B cell (primary cell): Measurements from ENCODE around the gene CIAPIN1. TPM values are rescaled to one million over a fixed set of nuclear protein-coding genes. Genes with fewer than 3 reads are reported as not detected.

Experiments
- ATAC-seq: fragments of 200-7000 bp; cut with Tn5 transposase; one replicate; pipeline ENCODE4 v1.10.0; 2021; ENCODE audit warnings: low read depth, mild to moderate bottlenecking, moderate number of reproducible peaks, moderate library complexity
- CTCF ChIA-PET: fragments of 350-600 bp; sonication (Branson Sonifier 250); formaldehyde crosslinking; loops from one replicate; lab custom pipeline; 2021; ENCODE audit warnings: antibody characterized with exemption, inconsistent platforms; lab: Charles Lee
- POLR2A ChIA-PET: fragments of 350-600 bp; sonication (Branson Sonifier 250); formaldehyde crosslinking; loops from one replicate; lab custom pipeline; 2021; ENCODE audit warnings: antibody characterized with exemption; lab: Charles Lee
- DNase-seq: peaks from one replicate; pipeline ENCODE4 v3.0.0; 2013
- H2AFZ ChIP-seq: 2 replicates; pipeline ENCODE4 v1.6.1; 2012; ENCODE audit warnings: mild to moderate bottlenecking, low read depth, low read length; ENCODE audit not compliant: insufficient read depth, poor library complexity, severe bottlenecking
- H3K27ac ChIP-seq, 2 donors: 1 replicate in 1 of 2; 2 replicates in 1 of 2; pipeline ENCODE4 v1.5.1; 2012 to 2013; ENCODE audit warnings: low read length in 2 of 2, mild to moderate bottlenecking in 2 of 2, moderate library complexity in 1 of 2
- H3K27me3 ChIP-seq, 4 experiments: fragments of 200-600 bp in 1 of 4; sonication (generic) in 1 of 4; replicated peaks in 1 of 4; 1 replicate in 2 of 4; 2 replicates in 2 of 4; pipeline versions ENCODE4 v1.6.1 to v1.7.0; 2013 to 2016; ENCODE audit warnings: low read length in 3 of 4, mild to moderate bottlenecking in 2 of 4, mixed read lengths in 1 of 4, moderate library complexity in 1 of 4; ENCODE audit not compliant: insufficient read depth in 4 of 4, control insufficient read depth in 3 of 4; ENCODE audit errors: control extremely low read depth in 1 of 4
- H3K36me3 ChIP-seq, 2 experiments: replicated peaks in 1 of 2; 1 replicate in 1 of 2; 2 replicates in 1 of 2; pipeline versions ENCODE4 v1.6.1 to v1.7.1; 2013; ENCODE audit warnings: low read length in 1 of 2; ENCODE audit not compliant: insufficient read depth in 2 of 2, control insufficient read depth in 1 of 2; ENCODE audit errors: control extremely low read depth in 1 of 2, extremely low read depth in 1 of 2
- H3K4me1 ChIP-seq, 2 donors: fragments of 200-600 bp in 1 of 2; sonication (generic) in 1 of 2; 1 replicate in 1 of 2; 2 replicates in 1 of 2; pipeline versions ENCODE4 v1.5.1 to v1.6.1; 2013 to 2017; ENCODE audit warnings: low read length in 2 of 2; ENCODE audit not compliant: control insufficient read depth in 2 of 2, insufficient read depth in 2 of 2
- H3K4me2 ChIP-seq: replicated peaks from 2 replicates; pipeline ENCODE3; 2012; ENCODE audit warnings: mild to moderate bottlenecking, low read depth, low read length; ENCODE audit not compliant: poor library complexity, severe bottlenecking
- H3K4me3 ChIP-seq, 5 experiments: fragments of 200-600 bp in 1 of 5; sonication (generic) in 1 of 5; 1 replicate in 3 of 5; 2 replicates in 2 of 5; pipeline versions ENCODE4 v1.5.1 to v1.7.0; 2011 to 2016; ENCODE audit warnings: low read length in 4 of 5, mild to moderate bottlenecking in 4 of 5, low read depth in 2 of 5, control low read depth in 1 of 5, moderate library complexity in 1 of 5; ENCODE audit not compliant: insufficient read depth in 1 of 5; ENCODE audit errors: control extremely low read depth in 1 of 5, extremely low read depth in 1 of 5
- H3K79me2 ChIP-seq: fragments of 200-600 bp; sonication (generic); one replicate; pipeline ENCODE4 v1.6.0; 2016; ENCODE audit warnings: low read length; ENCODE audit not compliant: control insufficient read depth, insufficient read depth
- H3K9ac ChIP-seq: fragments of 200-600 bp; sonication (generic); 2 replicates; pipeline ENCODE4 v1.6.1; 2017; ENCODE audit warnings: mild to moderate bottlenecking, low read length, moderate library complexity
- H3K9me3 ChIP-seq, 3 donors: one replicate each; pipeline versions ENCODE4 v1.6.1 to v1.7.1; 2013; ENCODE audit warnings: low read length in 2 of 3; ENCODE audit not compliant: control insufficient read depth in 2 of 3, insufficient read depth in 1 of 3; ENCODE audit errors: control extremely low read depth in 1 of 3
- H4K20me1 ChIP-seq: 2 replicates; pipeline ENCODE4 v1.6.0; 2012; ENCODE audit warnings: mild to moderate bottlenecking, low read length; ENCODE audit not compliant: insufficient read depth, control insufficient read depth, poor library complexity, severe bottlenecking
- H3K27ac Mint-ChIP-seq: one replicate; pipeline ENCODE4 v1.8.0; 2021; ENCODE audit warnings: mixed read lengths
- H3K27me3 Mint-ChIP-seq: one replicate; pipeline ENCODE4 v1.8.0; 2021; ENCODE audit warnings: mixed read lengths
- H3K4me1 Mint-ChIP-seq: one replicate; pipeline ENCODE4 v1.8.0; 2021; ENCODE audit warnings: mixed read lengths
- H3K4me3 Mint-ChIP-seq: one replicate; pipeline ENCODE4 v1.8.0; 2021; ENCODE audit warnings: mixed read lengths
- H3K9me3 Mint-ChIP-seq: one replicate; pipeline ENCODE4 v1.8.0; 2022; ENCODE audit warnings: mixed read lengths; ENCODE audit not compliant: insufficient read depth
- CTCF ChIP-seq: fragments of 200-600 bp; IDR thresholded peaks from one replicate; pipeline ENCODE4 v1.8.0; 2022; ENCODE audit warnings: antibody characterized with exemption, mild to moderate bottlenecking
- EZH2 ChIP-seq: IDR thresholded peaks from 2 replicates; pipeline ENCODE4 v1.6.1; 2012; ENCODE audit warnings: borderline replicate concordance, low read depth, mild to moderate bottlenecking, moderate library complexity, low read length; ENCODE audit not compliant: insufficient read depth, poor library complexity, severe bottlenecking
- WGBS: methylation state at CpG from one replicate; pipeline ENCODE4 v1.1.5; 2013; ENCODE audit warnings: missing lambda C conversion rate; ENCODE audit not compliant: insufficient coverage; 5-methylcytosine and 5-hydroxymethylcytosine counted together
- intact Hi-C: fragments of 100-400 bp; cut with micrococcal nuclease; formaldehyde crosslinking; loops from one replicate; pipeline ENCODE4 v1.10.0; 2022
- polyA plus RNA-seq: library from polyadenylated mRNA; depleted of rRNA; stranded (reverse); fragments of >200 nt; gene quantifications from 2 replicates; pipeline ENCODE4 v1.2.3, GENCODE V29; 2012
- total RNA-seq, 2 donors: library from RNA; stranded (reverse); fragments of 120-200 nt in 1 of 2; gene quantifications; 1 replicate in 1 of 2; 2 replicates in 1 of 2; pipeline versions ENCODE4 v1.2.3 to v1.2.4, GENCODE V29; 2013 to 2022

The CIAPIN1 gene
- total and polyA plus RNA-seq, 2 donors (not counting 1 experiment from before 2014, with no cell fraction given): 22.0 to 45.7 TPM

GRCh38 chr16:57479976-57480753 lies 33.0 kb upstream of the CIAPIN1 start:
- no peak overlapping the region for H3K4me3 ChIP-seq
- H3K4me1 Mint-ChIP-seq: peaks cover 32% of the 10 kb centered on the region
- CTCF ChIA-PET: interaction anchor here (2.6 kb wide), 1 partner anchor 40 kb away, joined by 8 read pairs; no protein-coding TSS in a partner anchor
- no peak for DNase-seq
- H3K27me3 ChIP-seq: peaks cover 0 to 17% (median 0%) of the 10 kb centered on the region in 4 experiments
- H3K4me2 ChIP-seq: peak overlapping the region; percentile 63
- H3K4me3 Mint-ChIP-seq: no peak overlapping the region
- no peak overlapping the region for H3K27ac Mint-ChIP-seq
- intact Hi-C loops: loop anchor here (2.0 to 5.0 kb wide), 3 partner anchors 17 to 169 kb away; partner anchors contain the start of gene POLR2C
- H3K36me3 ChIP-seq: no peaks in the 10 kb centered on the region
- no peak for TF ChIP-seq CTCF
- TF ChIP-seq EZH2: no peak
- H3K79me2 ChIP-seq: no peaks in the 10 kb centered on the region
- no peaks in the 10 kb centered on the region for H3K9me3 Mint-ChIP-seq
- H2AFZ ChIP-seq: no peak overlapping the region
- peaks cover 33 to 45% of the 10 kb centered on the region in 2 donors for H3K4me1 ChIP-seq
- WGBS: 95% methylated on average over 15 of the region's 15 CpGs
- no peak overlapping the region for H3K27ac ChIP-seq
- POLR2A ChIA-PET: interaction anchor here (0.6 to 0.7 kb wide), 2 partner anchors 69 to 648 kb away, joined by 3 to 6 read pairs; no protein-coding TSS in a partner anchor
- no peak overlapping the region for H3K9ac ChIP-seq
- no peaks in the 10 kb centered on the region for H4K20me1 ChIP-seq
- H3K9me3 ChIP-seq: no peaks in the 10 kb centered on the region
- ATAC-seq: no peak
- H3K27me3 Mint-ChIP-seq: peaks cover 17% of the 10 kb centered on the region
